Neural progenitor cell (in vitro differentiated cells): ENCODE data around the gene PLCD3. TPM values are rescaled to one million over a fixed set of nuclear protein-coding genes. Genes with fewer than 3 reads are reported as not detected.
A peak's percentile ranks its signal among the peaks of the same experiment; 100 is the strongest.

Source experiments
- DNase-seq: peaks from one replicate; pipeline ENCODE4 v3.0.0-alpha.2; 2016; ENCODE audit warnings: low spot score
- H2AFZ ChIP-seq: fragments of 200-600 bp; sonication (generic); replicated peaks from 2 replicates; pipeline ENCODE4 v1.6.1; 2016; ENCODE audit warnings: antibody characterized with exemption
- H3F3A ChIP-seq: fragments of 200-600 bp; sonication (generic); 2 replicates; pipeline ENCODE4 v1.6.1; 2016; ENCODE audit warnings: antibody characterized with exemption, low read depth
- H3K27ac ChIP-seq: fragments of 200-600 bp; sonication (generic); 2 replicates; pipeline ENCODE4 v1.5.1; 2016; ENCODE audit warnings: mild to moderate bottlenecking
- H3K27me3 ChIP-seq: fragments of 200-600 bp; sonication (generic); 2 replicates; pipeline ENCODE4 v1.6.1; 2016; ENCODE audit warnings: mild to moderate bottlenecking, moderate library complexity
- H3K36me3 ChIP-seq: fragments of 200-600 bp; sonication (generic); 2 replicates; pipeline ENCODE4 v1.5.1; 2016
- H3K4me1 ChIP-seq: fragments of 200-600 bp; sonication (generic); 2 replicates; pipeline ENCODE4 v1.6.1; 2016; ENCODE audit warnings: mixed run types
- H3K4me2 ChIP-seq: fragments of 200-600 bp; sonication (generic); 2 replicates; pipeline ENCODE4 v1.6.1; 2016
- H3K4me3 ChIP-seq: fragments of 200-600 bp; sonication (generic); 2 replicates; pipeline ENCODE4 v1.5.1; 2016
- H3K79me2 ChIP-seq: fragments of 200-600 bp; sonication (generic); 2 replicates; pipeline ENCODE4 v1.6.1; 2016; ENCODE audit warnings: low read depth
- H3K9ac ChIP-seq: fragments of 200-600 bp; sonication (generic); 2 replicates; pipeline ENCODE4 v1.6.1; 2016
- H3K9me3 ChIP-seq: fragments of 200-600 bp; sonication (generic); 2 replicates; pipeline ENCODE4 v1.5.1; 2016; ENCODE audit warnings: low read depth
- H4K20me1 ChIP-seq: fragments of 200-600 bp; sonication (generic); 2 replicates; pipeline ENCODE4 v1.6.1; 2016; ENCODE audit warnings: low read depth
- H3K27ac Mint-ChIP-seq: 3 replicates; pipeline ENCODE4 v1.8.0; 2021; ENCODE audit warnings: mixed read lengths
- H3K27me3 Mint-ChIP-seq: 2 replicates; pipeline ENCODE4 v1.8.0; 2022; ENCODE audit warnings: low read depth, mild to moderate bottlenecking, inconsistent platforms, moderate library complexity, mixed read lengths; ENCODE audit not compliant: insufficient read depth
- H3K36me3 Mint-ChIP-seq: 3 replicates; pipeline ENCODE4 v1.8.0; 2021; ENCODE audit warnings: mixed read lengths
- H3K4me1 Mint-ChIP-seq: 3 replicates; pipeline ENCODE4 v1.8.0; 2021; ENCODE audit warnings: mixed read lengths
- H3K4me3 Mint-ChIP-seq: 3 replicates; pipeline ENCODE4 v1.8.0; 2021; ENCODE audit warnings: mild to moderate bottlenecking, moderate library complexity, mixed read lengths
- H3K9me3 Mint-ChIP-seq: 3 replicates; pipeline ENCODE4 v1.8.0; 2020; ENCODE audit warnings: mixed read lengths
- CTCF ChIP-seq: fragments of 200-600 bp; sonication (generic); IDR thresholded peaks from 2 replicates; pipeline ENCODE4 v1.5.1; 2017; ENCODE audit warnings: antibody characterized with exemption, mild to moderate bottlenecking
- EZH2 ChIP-seq: fragments of 200-600 bp; sonication (generic); IDR thresholded peaks from 2 replicates; pipeline ENCODE4 v1.6.1; 2017; ENCODE audit warnings: antibody characterized with exemption, mild to moderate bottlenecking, moderate library complexity
- EZH2phosphoT487 ChIP-seq: fragments of 200-600 bp; sonication (generic); IDR thresholded peaks from 2 replicates; pipeline ENCODE4 v1.6.1; 2017; ENCODE audit warnings: antibody characterized with exemption
- total RNA-seq: library from RNA; depleted of rRNA; stranded (reverse); fragments of >200 nt; gene quantifications from 2 replicates; pipeline ENCODE4 v1.2.3, GENCODE V29; 2015; ENCODE audit warnings: low replicate concordance

The PLCD3 gene
- total RNA-seq, 1 donor from 2014 or later = 16.0 TPM

- Mint-ChIP-seq H3K4me1 (peaks cover 9% of the 10 kb centered on the region), H3K4me3 (no peak overlapping the region), H3K9me3 (no peaks in the 10 kb centered on the region), H3K27ac (no peak overlapping the region), H3K27me3 (peaks cover 4% of the 10 kb centered on the region), H3K36me3 (peaks cover 7% of the 10 kb centered on the region)
- Histone ChIP-seq H3F3A (peaks cover 13% of the 10 kb centered on the region), H3K36me3 (no peaks in the 10 kb centered on the region), H3K4me3 (no peak overlapping the region), H3K4me2 (no peak overlapping the region), H4K20me1 (no peaks in the 10 kb centered on the region), H3K4me1 (peaks cover 11% of the 10 kb centered on the region), H3K9me3 (no peaks in the 10 kb centered on the region), H3K79me2 (peaks cover 10% of the 10 kb centered on the region), H2AFZ (no peak overlapping the region), H3K9ac (no peak overlapping the region), H3K27ac (no peak overlapping the region), H3K27me3 (no peaks in the 10 kb centered on the region)
- TF ChIP-seq CTCF = no peak
- no peak for TF ChIP-seq EZH2phosphoT487
- DNase-seq = no peak
Measured at GRCh38 chr17:45164734-45165269, 32.5 kb upstream of the PLCD3 start.

GRCh38 chr17:45162025-45162687 is 29.8 kb upstream of the PLCD3 start:
- Histone ChIP-seq H3K9ac (peak overlapping the region; percentile 41), H3F3A (peaks cover 21% of the 10 kb centered on the region), H3K4me2 (peak overlapping the region; percentile 88), H3K27ac (peak overlapping the region; percentile 63), H2AFZ (no peak overlapping the region), H4K20me1 (no peaks in the 10 kb centered on the region), H3K79me2 (peaks cover 34% of the 10 kb centered on the region), H3K36me3 (no peaks in the 10 kb centered on the region), H3K4me3 (peak overlapping the region; percentile 43), H3K27me3 (no peaks in the 10 kb centered on the region), H3K4me1 (peaks cover 13% of the 10 kb centered on the region), H3K9me3 (no peaks in the 10 kb centered on the region)
- H3K27me3 Mint-ChIP-seq = peaks cover 2% of the 10 kb centered on the region
- peaks cover 26% of the 10 kb centered on the region for H3K4me1 Mint-ChIP-seq
- H3K4me3 Mint-ChIP-seq = peak overlapping the region; percentile 97
- H3K27ac Mint-ChIP-seq = peak overlapping the region; percentile 100
- no peaks in the 10 kb centered on the region for H3K9me3 Mint-ChIP-seq
- no peak for DNase-seq
- H3K36me3 Mint-ChIP-seq = peaks cover 9% of the 10 kb centered on the region
- TF ChIP-seq EZH2phosphoT487 (no peak), EZH2 (no peak), CTCF (no peak)

- peak within 1 kb of the TSS; percentile 47 for H2AFZ ChIP-seq
- peak within 1 kb of the TSS; percentile 98 for H3K27ac ChIP-seq
- Mint-ChIP-seq H3K27me3 (peaks cover 2% of the 10 kb centered on the region), H3K27ac (peak within 1 kb of the TSS; percentile 100), H3K36me3 (peaks cover 9% of the 10 kb centered on the region), H3K4me3 (peak within 1 kb of the TSS; percentile 97), H3K4me1 (peaks cover 26% of the 10 kb centered on the region), H3K9me3 (no peaks in the 10 kb centered on the region)
- no peaks in the 10 kb centered on the region for H3K36me3 ChIP-seq
- no peaks in the 10 kb centered on the region for H4K20me1 ChIP-seq
- H3K9ac ChIP-seq = peak within 1 kb of the TSS; percentile 99
- H3F3A ChIP-seq = peaks cover 22% of the 10 kb centered on the region
- H3K9me3 ChIP-seq = no peaks in the 10 kb centered on the region
- peaks cover 13% of the 10 kb centered on the region for H3K4me1 ChIP-seq
- DNase-seq = peak; percentile 99
- no peaks in the 10 kb centered on the region for H3K27me3 ChIP-seq
- H3K4me3 ChIP-seq = peak within 1 kb of the TSS; percentile 81
- H3K79me2 ChIP-seq = peaks cover 39% of the 10 kb centered on the region
- TF ChIP-seq EZH2phosphoT487 (no peak), CTCF (no peak), EZH2 (no peak)
- peak within 1 kb of the TSS; percentile 88 for H3K4me2 ChIP-seq
Measured at GRCh38 chr17:45161288-45162024, 29.1 kb upstream of the PLCD3 start, which contains the start of gene HEXIM2. Gene HEXIM2, plus strand, starts transcription at chr17:45161875. Its CDS starts 919 bp downstream, at chr17:45162794.
